HG02623 (cell line): ENCODE results near the gene DNTT.

Experiments
- ATAC-seq: cut with Tn5 transposase; IDR thresholded peaks from one replicate; pipeline ENCODE4 v1.9.1; 2021; ENCODE audit warnings: moderate library complexity; ENCODE audit not compliant: unreplicated experiment

Gene DNTT

DNA sequence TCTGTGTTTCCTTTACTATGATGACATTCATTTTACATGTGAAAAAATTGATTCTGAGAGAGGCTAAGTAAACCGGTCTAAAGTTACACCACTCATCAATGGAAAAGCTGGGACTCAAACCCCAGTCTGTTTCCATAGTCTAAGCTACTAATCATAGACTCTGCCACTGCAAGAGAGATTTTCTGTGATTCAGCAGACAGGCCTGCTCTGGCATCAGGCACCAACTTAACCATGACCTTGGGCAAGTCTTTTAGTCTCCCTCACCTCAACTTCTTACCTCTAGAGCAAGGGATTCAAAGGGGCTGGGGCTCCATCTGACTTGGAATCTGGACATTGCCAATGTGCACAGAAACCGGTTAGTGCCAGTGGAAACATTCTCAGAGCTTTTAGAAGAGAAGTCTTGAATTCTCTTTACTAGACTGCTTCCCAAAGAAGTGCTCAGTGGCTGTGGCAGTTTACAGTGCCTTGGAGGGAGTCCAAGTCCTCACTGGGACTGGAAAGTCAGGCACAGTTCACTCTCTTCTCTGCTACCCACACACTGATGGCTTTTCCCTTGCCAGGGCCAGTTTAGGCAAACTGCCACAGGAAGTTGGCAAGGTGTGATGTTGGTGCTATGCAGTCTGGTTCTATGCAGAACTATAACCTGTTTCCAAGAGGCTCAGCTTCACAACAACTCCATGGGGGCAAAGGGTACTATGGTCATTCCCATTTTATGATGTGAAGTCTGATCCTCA lies 28.4 kb upstream of the DNTT start:
- ATAC-seq, result no peak

DNA sequence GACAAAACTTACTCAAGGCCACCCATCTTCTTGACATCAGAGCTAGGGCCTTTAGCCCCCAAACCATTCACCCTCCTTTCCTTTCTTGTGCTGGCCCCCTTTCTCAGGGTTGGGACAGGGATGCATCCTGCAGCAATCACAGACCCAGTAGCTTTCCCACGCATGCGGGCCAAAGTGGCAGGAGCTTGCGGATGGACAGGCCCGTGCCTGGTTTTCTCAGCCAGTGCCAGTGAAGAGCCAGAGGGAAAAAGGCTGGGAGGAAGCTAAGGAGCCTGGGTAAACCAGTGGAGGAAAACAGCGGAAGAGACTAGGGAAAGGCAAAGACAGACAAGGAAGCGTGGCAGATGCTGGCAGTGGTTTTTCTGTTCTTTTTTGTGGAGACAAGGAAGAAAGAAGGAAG lies 27.8 kb upstream of the DNTT start:
- ATAC-seq, result no peak

DNA sequence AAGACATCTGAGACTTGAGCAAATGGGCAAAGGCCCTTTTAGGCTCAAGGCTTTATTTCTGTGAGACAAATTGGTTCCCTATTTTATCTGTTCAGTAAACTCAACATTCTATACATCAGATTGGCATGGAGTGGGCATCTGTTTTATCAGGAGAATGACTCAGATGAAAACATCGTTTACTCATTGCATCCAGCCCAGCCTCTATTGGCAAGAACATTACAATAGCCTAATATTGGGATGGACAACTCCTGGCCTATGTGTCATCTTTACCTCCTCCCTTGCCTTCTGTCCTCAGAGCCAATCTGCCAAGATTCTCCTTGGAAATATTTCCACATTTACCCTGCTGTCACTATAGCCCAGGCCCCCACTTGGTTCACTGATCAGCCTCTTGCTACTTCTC lies 27.4 kb upstream of the DNTT start:
- no peak for ATAC-seq

DNA sequence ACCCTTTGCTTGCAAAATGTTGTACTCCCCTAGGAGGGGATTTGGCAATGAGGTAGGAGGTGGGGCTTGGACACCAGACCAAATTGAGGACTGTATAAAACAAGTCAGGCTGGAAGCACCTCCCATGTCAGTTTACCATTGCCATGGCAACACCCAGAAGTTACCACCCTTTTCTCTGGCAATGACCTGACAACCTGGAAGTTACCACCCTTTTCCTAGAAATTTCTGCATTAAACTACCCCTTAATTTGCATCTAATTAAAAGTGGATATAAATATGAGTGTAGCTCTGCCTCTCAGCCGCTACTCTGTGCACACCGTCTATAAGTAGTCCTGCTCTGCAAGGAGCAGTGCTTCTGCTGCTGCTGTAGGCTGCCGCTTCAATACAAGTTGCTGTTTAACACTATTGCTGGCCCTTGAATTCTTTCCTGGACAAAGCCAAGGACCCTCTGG lies 25.0 kb upstream of the DNTT start:
- no peak for ATAC-seq

DNA sequence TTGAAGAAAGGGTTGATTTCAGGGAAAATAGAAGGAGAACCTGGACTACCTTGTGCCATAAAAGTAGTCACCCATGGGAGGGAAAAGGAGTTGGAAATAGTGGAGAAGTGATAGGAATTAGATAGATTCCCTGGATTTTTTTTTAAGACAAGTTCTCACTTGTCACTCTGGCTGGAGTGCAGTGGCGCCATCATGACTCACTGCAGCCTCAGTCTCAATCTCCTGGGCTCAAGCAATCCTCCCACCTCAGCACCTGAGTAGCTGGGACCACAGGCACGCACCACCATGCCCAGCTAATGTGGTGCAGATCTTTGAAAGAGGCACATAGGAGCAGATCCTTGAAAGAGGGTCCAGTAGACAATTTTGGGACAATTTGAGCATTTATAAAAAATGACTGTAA lies 23.4 kb upstream of the DNTT start:
- no peak for ATAC-seq

DNA sequence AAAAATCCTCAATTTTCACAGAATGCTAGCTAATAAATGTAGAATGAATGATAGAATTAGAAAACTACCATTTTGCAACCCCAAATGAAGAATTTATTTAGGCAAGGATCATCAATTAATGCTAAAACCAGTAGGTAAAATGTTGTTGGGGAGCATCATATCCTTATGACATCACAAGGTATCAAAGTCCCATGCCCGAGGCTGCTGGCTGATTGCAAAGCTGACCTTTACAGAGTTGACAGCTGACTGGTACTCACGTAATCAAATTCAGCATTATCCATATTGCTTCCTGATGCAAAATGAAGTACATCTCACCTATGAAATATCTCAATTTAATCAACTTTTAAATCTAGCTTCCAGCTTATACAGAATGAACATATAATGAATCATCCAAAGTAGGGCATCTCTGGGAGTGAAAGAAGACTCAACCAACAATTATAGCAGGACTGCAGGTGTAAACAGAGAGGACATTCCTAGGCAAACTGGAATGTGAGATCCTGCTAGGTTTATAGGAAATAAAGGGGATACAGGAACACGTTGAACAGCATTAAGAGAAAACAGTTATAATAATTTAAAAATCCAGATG lies 22.7 kb upstream of the DNTT start:
- ATAC-seq, result no peak

DNA sequence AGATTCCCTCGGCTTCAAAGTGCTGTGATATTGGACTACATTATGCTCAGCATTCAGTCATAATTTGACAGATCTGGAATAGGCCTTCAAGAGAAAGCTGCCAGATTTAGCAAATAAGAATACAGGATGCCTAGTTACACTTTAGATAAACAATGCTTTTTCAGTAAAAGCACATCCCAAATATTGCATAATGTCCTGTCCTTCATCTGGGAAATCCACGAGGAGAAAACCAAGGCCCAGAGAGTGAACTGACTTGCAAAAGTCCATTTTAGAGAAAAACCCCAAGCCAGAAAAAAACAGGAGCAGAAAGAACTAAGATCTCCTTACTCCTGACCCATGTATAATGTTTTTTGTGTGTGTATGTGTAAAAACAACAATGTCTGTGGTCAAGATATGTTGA lies 20.9 kb upstream of the DNTT start:
- ATAC-seq, result no peak

DNA sequence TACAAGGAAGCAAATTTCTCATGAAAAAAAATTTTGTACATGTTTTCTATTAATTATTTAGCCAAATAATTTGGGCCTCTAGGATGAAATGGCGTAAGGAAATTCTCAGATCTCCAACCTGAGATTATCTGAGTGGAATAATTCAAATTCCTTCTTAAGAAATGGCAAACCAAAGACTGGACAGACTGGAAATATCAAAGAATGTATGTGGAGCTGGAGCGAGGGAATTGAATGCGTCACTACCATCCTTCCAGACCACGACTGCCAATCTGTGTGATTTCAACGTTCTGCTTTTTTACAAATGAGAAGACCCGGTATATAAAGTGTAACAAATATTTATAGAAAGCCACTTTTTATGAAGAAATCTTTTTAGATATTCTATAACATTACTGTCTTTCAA lies 20.5 kb upstream of the DNTT start:
- ATAC-seq, result no peak

DNA sequence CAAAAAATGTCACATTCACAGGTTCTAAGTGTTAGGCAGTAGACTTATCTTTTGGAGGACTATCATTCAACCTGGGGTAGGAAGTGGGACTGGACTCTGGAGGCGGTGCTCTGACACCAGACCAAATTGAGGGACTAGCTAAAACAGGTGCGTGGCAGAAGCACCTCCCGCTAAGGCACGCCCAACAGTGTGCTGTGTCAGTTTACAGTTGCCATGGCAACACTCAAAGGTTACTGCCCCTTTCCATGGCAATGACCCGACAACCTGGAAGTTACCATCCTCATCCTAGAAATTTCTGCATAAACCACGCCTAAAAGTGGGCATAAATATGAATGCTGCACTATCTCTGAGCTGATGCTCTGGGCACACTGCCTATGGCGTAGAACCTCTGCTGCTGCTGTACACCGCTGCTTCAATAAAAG lies 18.9 kb upstream of the DNTT start:
- ATAC-seq, result no peak

DNA sequence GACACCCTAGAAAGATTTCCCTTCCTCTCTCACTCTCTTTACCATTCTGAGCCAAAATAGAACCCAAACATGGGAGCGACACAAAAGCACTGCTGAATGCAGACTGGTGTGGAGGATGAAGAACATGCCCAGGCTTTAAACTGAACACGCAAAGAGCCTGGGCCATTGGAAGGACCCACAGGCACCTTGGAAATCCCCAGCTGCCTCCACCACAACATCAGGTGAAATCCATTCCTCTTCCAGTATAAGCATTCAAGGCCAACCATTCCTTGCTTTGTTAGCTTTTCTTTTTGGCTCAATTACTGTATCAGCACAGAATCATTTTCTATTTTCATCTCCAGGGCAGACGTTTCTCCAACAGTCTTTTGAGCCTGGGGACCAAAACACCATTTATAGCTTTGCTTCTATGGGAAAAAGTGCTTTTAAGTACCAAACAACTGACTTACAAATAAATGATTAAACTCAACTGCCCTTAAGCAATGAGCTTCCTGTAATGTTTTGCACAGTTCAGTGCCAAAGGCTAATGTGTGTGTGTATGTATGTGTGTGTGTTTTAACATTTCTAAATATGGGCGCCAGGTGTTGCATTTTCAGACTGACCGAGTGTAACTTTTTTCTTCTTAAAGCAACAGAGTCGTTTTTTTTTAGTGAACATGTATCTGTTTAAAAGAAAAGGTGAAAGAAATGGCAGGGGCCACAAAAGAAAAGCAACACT lies 16.7 kb upstream of the DNTT start:
- peak; percentile 57 for ATAC-seq

DNA sequence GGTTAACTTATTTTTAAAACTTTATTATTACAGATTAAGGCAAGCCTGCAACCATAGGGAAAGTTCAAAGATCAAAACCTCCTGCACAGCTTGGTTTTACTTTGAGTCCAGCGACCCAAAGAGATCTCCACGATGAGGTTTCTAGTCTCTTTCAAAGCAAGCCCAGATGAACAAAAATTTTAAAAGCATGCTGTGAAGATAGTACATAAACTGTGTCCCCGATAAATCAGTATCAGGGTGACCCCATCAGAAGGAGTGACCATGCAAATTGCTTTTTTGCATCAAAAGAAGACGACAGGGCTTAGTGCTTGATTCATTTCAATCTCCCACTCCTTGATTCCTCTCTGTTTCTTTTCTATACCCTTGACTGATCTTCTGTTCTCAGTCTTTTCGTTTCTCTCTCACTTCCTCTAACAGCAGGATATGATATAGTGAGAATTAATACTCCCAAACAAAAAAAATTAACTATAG lies 16.0 kb upstream of the DNTT start:
- peak; percentile 68 for ATAC-seq

DNA sequence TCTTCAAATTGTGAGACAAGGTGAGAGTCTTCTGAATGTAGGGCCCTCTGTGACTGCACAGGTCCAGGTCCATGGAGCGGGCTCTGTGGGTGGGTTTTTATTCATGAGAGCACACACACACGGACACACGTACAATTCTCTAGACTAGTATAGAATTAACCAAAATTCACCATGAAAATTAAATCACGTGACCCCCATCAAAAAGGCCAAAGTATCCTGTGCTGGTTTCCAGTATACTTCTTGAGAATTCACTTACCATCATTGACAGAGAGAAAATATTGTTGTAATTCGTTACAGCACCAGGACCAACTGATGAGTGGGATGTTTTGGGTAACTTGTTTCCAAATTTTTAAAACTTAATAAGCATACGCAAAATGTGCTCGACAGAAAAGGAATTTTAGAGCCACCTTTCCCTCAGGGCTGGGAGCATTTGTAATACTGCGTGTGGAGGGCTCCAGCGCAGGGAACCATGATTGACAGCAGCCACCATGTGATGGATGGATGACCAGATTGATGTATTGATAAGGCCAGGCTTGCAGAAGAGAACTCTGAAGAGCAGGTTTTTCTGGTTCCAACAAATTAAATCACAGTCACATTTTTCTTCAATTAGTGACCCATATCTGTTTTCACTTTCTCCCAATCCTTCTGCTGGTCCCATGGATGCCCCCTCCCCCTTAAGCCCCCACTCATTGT lies 14.9 kb upstream of the DNTT start:
- no peak for ATAC-seq

DNA sequence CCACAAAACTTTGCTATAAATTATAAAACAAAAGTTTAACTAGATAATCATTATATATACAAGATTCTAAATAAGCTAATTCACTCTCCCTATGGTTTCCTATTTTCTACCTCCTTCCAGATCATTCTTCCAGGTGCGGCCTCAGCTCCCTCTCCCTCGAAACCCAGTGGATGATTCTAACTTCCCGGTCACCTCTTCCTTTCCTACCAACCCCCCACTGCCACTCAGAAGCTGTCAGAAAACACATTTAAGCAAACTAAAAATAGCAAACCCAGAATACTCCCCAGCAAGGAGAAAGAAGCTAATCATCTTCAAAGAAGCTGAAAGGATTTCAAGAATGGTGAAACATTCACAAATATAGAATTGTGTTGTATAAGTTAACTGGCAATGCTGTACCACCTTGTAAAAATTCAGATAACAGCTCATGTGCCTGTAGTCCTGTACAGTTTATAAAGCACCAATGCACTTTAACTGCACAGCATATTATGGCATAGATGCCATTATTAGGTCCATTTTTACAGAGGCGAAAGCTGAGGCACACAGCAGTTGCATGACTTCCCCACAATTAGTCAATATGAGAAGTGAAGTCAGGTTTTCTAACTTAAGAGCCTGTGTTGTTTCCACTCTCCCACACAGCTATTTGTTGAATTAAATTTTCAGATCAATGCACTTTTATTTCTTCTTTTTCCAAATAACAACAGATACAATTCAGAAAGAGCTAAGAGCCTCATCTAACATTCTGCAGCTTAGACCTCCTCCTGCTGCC lies 13.7 kb upstream of the DNTT start:
- ATAC-seq, result no peak

DNA sequence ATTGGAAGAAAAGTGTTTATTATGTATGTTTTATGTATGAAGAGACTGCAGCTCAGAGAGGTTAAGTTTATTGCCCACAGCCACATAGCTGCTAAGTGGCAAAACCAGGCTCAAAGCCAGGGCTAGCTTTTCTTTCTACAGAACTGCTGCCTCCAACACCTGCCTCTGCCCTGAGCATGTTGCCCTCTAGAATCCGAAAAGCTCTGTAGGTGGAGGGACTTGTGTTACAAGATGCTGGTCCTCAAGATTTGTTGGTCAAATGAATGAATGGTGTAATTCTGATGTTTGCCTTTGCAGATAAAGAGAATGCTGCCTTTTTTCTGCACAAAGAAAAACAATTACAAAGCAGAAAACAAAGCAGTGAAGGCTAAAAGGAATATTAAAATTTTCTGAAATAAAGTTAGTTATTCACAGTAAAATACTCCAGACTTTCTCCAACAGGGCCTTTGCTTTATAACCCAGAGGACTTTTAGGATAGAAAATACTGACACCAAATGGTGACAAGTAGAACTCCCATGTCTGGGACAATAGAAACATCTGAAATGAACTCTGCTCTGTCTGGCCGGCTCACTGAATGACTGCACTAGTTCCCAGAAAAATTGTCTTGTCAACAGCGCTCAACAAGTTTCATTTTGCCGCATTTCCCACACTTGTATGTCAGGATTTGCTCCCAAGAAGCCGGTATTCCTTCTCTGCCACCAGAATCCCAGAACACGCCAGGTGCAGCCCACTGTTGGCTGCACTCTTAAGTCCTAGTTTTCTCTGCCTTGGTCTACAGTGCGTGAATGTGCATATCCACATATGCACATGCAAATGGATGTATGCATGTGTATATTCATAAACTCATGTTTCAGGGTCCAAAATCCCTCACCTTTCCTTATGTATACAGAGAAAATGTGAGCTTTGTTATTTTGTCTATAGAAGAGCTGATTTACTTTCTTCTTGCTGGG lies 11.0 kb upstream of the DNTT start:
- peak; percentile 43 for ATAC-seq

DNA sequence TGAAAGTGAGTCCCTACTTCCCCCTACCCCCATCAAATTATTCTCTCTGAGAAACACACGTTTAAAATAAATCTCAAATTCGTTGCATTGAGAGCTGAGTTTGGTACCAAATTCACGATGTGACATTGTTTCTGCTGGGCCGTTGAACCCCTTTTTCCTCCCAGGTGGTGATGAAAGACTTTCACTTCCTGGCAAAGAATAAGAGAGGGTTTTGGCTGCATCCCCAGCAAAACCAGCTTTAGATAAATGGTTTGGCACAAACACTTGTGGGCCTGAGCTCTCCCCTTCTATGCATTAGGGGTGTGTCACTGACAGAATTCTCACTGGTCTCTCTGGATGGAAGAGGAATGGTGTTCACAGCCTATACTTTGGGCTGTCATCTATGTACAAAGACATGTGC lies 8.8 kb upstream of the DNTT start:
- no peak for ATAC-seq

DNA sequence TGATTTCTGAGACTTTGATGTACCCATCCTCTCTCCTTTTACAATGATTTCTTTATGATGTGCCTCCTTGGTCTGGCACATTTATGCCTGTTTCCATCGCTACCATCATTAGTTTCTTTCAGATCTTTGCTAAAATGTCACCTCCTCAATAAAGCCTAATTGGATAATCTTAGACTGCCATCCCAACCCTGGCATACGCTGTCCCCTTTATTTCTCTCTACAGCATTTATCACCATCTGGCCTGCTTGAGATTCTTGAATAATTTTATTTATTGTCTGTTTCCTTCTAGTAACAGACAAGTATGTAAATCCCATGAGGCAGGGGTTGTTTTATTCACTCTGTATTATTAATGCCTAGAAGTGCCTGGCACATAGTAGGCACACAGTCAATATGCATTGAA lies 6.7 kb upstream of the DNTT start:
- ATAC-seq, result no peak

DNA sequence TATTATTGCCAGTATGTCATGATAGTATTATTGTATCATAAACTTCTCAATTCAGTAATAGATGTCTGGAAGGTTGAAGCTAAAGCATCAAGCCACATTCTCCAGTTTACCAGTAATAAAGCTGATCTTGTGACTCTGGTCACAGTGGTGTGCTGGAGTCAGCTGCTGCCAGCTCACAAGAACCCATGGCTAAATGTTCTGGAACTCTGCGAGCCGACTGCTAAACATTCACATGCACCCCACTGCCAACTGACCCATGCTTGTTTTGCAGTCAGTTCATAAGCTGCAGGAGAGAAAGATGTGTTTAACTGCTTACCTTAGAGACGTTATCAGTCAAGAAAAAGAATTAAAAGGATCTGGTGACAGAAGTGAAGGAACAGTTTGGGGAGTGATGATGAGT lies 5.9 kb upstream of the DNTT start:
- ATAC-seq, result no peak

DNA sequence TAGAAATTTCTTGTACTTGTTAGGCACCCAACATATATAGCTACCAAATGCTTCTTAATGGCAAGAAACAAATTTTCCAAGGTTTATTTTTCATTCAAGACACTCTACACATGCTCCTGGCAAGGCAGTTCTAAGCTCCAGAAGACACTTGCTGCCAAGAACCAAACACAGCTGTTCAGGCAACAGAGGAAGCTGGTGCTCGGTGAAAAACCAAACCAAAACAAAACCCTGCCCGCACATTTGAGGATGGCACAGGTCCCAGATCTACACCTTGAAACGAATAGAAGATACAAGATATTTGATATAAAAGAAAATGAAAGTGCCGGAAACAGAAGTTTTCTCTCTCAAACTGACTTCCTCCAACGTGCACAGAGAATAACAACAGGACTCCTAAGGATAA lies 4.9 kb upstream of the DNTT start:
- ATAC-seq, result no peak

DNA sequence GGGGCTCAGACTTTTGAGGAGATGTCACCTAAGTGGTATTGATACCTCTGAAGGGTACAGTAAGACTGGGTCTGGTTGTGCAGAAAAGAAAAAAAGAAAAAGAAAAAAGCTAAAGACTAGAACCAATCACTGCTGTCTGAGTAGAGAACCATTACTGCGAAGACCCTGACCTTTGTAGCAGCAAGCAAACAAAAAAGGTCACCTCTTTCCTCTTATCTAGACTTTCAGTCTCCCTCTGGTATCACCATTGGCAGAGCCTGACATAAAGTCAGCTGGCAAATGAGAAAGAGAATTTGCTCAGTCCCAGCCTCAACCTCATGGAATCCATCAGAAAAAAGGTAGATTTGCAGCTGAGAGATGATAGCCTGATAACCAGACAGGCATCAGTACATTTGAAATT lies 2.6 kb upstream of the DNTT start:
- ATAC-seq, result no peak

DNA sequence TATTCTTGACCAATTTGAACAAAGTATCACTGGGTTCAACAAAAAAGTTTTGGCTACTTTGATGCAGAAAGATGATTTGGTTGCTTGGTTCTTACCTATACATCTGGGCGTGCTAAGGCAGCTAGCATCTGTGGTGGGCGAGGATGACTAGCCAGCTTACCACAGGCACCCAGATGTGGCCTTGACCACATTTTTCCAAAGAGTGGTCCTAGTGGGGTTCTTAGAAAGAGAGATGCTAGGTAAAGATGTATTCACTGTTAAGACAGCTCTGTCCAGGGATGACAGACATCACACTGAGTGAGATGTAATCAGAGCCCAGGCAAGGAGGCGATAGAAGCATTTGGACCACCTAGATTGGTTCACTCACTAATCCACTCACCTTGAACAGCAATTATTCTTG lies 785 bp downstream of the DNTT start:
- ATAC-seq, result no peak
